NOMO-1 treated with dmso at 0.1 percent for 144 hours (cell line): ENCODE measurements around the gene CAP1.
"Not testable (repeated sequence)": the region's sequence is repeated elsewhere in the genome, so short reads cannot be mapped to it uniquely, and the experiment has no call there.

Source experiments
- DNase-seq: peaks from one replicate; lab custom pipeline; 2025; ENCODE audit not compliant: unreplicated experiment; lab: John Stamatoyannopoulos, UW

CAP1 gene, protein sequence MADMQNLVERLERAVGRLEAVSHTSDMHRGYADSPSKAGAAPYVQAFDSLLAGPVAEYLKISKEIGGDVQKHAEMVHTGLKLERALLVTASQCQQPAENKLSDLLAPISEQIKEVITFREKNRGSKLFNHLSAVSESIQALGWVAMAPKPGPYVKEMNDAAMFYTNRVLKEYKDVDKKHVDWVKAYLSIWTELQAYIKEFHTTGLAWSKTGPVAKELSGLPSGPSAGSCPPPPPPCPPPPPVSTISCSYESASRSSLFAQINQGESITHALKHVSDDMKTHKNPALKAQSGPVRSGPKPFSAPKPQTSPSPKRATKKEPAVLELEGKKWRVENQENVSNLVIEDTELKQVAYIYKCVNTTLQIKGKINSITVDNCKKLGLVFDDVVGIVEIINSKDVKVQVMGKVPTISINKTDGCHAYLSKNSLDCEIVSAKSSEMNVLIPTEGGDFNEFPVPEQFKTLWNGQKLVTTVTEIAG

DNA sequence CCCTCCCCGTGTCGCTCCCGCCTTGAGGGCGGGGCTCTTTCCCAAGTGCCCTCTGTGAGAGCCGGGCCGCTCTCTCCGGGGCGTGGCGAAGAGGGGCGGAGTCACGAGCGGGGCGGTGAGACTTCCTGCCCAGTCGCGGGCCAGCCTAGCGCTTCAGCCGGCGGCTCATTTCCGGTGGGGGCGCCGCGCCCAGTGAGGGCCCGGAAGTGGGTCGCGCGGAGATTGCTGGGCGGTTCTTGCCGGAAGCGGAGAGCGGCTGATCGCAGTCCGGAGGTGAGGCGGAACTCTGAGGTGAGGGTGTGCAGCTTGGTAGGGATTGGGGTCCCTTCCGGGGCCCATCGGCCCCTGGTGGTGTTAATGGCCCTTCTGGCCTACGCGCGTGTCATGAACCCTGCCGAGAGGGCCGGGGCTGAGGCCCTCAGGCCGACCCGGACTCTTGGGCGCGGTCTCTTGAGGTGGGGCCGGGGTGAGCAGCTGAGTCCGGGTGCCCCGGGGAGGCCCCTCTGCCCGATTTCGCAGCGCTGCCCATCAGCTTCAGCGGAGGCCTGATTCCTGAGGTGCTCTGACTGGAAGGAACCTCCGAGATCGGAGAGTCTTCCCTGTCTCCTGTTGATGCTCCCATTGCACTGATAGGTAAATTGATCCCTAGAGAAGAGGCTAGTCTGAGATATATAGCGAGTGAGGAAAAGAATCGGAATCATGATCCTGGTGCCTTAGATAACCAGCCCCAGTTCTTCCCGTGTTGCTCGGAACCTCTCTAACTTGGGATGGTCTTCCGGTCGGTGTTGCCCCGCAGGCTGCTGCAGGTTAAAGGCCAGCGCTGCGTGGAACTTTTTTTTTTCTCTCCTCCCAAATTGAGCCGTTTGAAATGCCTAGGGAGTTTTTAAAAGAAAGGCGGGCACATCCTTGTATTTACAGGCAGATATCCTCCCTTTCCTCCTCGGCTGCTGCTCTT is at the start of gene CAP1:
TSS of gene CAP1 (plus strand) at position 219 of the 955 bp plus-strand sequence. CDS start 18,618 bp downstream, outside the sequence.
- DNase-seq, result peak; percentile 97

DNA sequence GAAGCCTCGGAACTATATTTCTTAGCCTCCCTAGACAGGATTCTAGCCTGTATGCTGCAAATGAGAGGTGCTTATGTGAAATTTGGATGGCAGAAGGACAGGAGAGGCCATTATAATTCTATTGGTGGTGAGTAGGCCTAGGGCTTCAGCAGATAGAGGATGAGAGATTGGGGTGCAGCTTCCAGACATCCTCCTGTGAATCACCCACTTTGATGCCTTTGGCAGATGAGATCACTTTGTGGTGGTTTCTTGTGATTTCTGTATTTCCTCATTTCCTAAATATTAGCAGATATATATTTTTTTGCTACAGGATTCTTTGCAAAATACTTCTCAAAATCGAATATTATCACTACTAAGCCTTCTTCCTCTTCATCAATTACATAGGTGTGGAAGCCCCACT is 48.3 kb upstream of the CAP1 start:
- DNase-seq, result peak; percentile 17

DNA sequence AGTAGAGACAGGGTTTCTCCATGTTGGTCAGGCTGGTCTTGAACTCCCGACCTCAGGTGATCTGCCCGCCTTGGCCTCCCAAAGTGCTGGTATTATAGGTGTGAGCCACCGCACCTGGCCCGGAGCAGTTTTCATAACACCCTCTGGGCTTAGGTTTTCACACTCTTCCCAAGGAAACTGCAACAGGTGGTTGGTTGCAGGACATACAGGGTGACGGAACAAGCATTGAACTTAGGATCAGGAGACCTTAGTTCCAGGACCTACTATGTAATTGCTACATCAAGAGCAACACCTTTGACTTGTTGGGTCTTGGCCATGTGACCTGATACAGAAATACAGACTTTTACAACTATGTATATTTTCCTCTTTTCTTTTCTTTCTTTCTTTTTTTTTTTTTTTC is 47.6 kb upstream of the CAP1 start:
- no peak for DNase-seq

DNA sequence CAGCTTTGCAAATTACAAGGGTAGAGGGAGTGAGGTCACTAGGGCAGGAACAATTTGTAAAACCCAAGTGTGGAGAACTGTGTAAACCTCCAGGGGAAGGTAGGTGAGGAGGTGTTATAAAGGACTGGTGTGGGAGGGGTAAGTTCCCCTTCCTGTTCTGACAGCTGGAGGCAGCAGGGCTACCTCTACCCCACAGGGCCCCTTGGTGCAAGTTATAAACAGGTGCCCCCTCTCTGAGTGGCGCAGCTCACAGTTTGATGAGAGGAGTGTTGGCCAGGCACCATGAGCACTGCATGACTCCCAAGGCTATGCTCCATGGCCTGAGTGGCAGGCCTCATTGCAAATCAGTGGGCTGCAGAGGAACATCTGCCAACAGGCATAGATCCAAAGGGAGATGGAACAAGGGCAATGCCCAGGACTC is 44.5 kb upstream of the CAP1 start:
- DNase-seq, result peak; percentile 22

DNA sequence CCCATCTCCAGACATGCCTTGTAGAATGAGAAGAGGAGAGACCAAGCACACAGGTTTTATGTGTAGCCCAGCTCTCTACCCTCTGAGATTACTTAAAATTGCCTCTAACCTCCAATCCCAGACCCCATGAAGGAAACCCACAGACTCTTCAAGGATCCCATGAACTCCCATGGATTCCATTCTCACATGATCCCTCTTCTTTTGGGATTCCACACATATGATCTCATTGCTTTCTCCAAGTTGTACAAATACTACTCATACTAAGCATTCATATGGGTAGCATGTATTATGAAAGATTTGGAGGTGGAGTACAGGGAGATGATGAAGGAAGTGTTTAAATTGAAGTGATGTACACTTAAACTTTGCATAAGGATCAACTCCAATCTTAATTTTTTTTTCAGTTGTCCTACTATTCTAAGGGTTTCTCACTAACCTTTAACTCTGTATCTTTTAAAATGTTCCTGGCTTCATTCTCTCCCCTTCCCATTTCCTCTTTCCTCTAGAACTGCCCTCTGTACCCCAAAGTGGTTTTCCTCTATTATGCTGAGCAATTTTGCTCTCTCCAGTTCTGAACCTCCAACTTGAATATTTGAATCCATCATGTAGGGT is 44.0 kb upstream of the CAP1 start:
- no peak for DNase-seq

DNA sequence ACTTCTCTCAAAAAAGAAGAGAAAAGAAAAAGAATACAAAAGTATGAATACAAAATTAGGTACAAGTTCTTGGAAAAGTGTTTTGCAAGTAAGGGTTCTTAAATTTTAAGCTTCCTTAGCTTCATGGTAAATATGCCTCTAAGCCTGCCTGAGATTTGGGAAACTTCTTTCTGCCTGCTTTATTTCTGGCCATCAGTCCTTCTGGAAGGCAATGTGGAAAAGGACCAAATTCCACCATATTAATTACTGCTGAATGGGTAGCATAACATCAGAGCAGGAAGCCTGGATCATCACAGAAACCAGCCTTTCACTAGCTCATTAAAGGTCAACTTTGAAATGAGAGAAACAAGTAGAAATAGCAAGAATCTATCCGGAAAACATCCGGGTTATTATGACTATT is 39.1 kb upstream of the CAP1 start:
- no peak for DNase-seq

DNA sequence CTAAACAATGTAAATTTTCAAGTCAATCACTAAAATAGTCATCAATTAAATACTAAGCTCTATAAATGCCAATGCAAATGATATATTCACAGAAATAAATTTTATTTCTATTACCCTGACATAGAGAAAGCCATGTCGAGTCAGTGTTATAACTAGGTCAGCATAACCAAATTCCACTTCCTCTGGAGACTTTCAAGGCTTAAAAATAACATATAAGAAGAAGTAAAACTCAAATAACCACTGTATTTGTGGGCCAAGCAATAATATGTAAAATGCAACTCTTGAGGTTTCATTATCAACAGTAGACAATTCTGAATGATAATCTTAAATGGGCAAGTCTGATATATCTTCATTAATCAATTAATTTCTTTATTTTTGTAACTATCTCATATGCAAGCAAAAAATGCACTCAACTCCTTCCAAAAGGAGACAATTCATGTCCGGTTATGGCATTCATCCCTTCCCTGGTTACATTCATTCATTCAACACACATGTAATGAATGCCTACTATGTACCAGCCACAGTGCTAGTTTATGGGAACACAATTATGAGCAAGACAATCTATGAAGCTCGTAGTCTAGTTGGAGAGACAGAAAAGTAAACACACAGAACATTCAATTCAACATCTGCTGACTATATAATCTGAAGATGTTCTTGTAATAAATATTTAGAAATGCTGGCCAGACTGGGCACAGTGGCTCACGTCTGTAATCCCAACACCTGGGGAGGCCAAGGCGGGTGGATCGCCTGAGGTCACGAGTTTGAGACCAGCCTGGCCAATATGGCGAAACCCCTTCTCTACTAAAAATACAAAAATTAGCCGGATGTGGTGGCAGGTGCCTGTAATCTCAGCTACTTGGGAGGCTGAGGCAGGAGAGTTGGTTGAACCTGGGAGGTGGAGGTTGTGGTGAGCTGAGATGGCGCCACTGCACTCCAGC is 37.1 kb upstream of the CAP1 start:
- no peak for DNase-seq

DNA sequence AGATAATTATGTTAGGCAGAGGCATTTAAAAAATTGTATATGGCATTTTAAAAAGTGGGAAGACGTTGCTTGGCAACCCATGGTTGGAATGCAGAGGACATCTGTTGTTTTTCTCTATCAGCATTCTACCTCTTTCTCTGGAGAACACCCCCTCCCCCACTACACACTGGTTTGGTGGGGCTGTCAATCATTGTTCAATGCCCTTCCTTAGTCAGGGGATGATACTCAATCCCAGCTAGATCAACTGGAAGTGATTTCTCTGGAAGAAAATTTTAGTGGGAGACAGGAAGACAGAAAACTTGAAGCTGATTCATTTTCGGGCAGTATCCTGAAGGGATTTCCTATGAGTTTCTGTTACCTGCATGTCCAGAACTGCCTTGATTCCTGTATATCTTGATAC is 35.7 kb upstream of the CAP1 start:
- no peak for DNase-seq

DNA sequence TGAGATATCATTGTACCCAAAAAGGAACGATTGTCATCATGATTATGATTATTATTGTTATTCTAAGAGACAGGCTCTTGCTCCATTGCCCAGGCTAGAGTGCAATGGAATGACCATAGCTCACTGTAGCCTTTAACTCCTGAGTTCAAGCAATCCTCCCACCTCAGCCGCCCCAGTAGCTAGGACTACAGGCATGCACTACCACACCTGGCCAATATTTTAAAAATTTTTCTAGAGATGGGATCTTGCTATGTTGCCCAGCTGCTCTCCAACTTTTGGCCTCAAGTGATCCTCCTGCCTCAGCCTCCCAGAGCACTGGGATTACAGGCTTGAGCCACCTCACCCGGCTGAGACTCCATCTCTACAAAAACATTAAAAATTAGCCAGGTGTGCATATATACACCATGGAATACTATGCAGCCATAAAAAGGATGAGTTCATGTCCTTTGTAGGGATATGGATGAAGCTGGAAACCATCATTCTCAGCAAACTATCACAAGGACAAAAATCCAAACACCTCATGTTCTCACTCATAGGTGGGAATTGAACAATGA is 33.0 kb upstream of the CAP1 start:
- not testable (repeated sequence) for DNase-seq

DNA sequence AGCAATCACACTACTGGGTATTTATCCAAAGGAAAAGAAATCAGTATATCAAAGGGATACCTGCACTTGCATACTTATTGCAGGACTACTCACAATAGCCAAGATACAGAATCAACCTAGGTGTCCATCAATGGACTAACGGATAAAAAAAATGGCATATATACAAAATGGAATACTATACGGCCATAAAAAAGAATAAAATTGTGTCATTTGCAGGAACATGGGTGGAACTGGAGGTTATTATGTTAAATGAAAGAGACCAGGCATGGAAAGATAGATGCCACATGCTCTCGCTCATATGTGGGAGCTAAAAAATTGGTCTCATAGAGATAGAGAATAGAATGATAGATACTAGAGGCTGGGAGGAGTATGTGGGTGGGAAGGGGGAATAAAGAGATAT is 29.3 kb upstream of the CAP1 start:
- no peak for DNase-seq

DNA sequence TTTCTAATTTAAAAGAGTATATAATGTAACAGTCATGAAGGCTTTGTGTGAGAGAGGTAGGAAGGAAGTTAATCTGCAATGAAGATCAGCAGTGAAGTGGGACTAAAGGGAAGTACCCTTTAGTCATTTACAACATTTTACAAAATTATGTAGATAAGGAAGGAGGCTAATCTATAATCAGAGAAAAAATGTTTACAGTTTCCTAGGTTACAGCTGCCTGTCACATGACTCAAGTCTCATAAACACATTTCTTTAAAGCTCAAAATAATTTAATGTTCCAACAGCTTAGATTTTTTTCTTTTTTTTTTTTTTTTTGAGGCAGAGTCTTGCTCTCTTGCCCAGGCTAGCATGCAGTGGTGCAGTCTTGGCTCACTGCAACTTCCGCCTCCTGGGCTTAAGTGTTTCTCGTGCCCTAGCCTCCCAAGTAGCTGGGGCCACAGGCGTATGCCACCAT is 26.2 kb upstream of the CAP1 start:
- peak; percentile 39 for DNase-seq

DNA sequence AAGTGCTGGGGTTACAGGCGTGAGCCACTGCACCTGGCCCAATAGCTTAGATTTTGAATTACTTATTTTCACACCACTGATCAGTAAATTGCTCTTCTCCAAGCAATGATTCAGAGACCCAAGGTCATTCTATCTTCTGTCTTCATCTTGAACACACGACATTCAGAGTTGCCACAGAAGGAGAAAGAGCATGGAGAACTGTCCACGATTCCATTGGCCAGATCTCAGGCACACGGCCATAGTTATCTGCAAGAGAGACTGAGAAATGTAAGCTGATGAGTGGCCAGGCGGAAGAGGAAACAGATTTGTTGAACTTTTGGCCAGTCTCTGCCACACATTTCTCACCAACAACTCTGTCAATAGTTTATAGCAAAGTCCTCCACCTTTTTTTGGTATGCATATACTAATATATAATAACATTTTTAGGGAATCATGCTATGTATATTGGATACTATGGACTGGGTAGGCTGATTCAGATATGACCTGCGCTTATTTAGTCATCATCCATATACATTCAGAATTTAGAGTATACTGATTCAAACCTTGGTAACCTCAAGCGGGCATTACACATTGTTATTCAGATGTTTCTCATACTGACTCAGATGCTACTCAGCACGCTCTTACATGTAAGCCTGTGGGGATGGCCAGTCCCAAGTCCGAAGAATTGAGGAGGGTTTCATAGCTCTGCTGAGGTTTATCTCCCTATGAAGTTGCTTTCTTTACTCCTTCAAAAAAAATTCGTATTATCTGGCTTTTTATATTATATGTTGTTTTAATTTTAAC is 25.5 kb upstream of the CAP1 start:
- no peak for DNase-seq

DNA sequence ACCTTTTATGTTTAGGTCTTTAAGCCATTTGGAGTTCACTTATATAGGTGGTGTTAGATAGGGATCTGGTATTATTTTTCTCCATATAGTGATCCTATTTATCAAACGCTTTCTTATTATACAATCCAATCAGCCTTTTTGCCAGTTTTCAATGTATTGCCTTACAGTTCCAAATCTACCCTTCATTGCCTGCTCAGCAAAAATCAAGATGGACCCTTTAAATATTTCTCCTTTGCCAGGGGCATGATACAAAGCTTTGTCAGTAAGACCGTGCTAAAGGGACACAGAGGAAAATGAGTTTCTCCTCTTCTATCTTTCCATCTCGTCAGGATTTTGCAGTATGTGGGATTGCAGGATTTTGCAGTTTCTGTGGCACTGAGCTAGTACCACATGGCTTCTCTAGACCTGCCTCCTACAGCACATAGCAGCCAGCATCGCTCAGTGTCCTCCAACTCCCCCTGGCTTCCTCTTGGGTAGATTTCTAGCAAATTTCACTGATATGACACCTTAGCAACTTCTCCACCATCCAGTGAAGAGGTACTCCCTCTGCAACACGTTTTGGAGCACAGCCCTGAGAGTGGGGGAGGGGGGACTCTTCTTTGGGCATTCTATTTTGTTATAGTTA is 22.5 kb upstream of the CAP1 start:
- DNase-seq, result no peak

DNA sequence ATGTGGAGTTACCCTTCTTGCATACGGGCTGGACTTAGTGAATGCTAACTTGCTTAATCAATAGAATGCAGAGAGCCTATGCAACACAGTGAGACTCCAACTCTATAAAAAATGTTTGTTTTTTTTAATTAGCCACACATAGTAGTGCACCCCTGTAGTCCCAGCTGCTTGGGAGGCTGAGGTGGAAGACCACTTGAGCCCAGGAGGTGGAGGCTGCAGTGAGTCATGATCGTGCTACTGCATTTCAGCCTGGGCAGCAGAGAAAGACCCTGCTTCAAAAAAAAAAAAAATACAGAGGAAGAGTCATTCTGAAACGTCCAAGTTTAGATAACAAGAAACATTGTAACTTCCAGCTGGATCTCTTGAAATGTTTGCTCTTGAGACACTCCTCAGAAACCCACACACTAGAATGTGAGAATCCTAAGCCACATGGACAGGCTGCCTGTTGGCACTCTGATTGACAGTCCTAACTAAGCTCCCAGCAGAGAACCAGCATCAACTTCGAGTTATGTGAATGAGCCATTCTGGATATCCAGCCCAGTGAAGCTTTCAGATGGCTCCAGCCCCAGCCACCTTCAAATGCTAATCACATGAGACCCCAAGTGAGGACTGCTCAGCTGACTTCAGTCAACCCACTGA is 20.0 kb upstream of the CAP1 start:
- DNase-seq, result no peak

DNA sequence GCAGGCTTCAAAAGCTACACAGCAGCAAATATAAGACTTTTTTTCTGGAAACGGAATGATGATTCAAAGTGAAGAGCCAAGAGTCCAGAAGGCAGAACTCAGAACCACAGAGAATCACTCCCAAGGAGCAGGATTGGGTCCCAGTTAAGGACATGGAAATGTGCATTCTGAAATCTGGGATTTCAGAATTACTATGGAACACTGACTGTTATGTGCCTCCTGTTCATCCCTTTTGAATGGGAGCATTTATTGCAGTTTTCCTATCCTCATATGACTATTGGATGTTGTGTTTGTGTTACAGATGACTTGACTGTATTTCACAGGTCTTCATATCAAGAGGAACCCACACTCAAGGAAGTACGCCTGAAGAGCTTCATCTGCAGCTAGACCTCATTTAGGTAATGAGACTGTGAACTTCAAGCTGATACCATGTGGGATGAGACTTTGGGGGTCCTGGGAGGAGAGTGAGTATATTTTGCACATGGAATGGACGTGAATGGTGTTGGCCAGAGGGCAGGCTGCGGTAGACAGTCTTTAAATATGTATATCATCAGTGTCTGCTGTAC is 17.1 kb upstream of the CAP1 start:
- DNase-seq, result no peak

DNA sequence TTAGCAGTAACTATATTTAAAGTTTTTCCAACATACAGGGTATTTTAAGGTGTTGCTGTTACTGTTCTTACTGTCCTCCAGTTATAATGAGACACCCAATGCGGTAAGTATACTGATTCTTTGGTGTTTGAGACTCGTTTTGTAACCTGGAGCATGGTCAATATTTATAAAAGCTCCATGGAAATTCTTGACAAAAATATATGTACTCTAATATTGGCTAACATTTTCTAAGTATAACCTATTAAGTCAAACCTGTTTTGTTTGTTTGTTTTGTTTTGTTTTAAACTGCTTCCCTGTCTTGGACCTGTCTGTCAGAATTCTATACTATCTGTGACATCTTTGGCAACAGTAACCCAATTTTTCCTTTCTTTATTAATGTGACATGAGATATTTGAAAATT is 15.9 kb upstream of the CAP1 start:
- DNase-seq, result no peak

DNA sequence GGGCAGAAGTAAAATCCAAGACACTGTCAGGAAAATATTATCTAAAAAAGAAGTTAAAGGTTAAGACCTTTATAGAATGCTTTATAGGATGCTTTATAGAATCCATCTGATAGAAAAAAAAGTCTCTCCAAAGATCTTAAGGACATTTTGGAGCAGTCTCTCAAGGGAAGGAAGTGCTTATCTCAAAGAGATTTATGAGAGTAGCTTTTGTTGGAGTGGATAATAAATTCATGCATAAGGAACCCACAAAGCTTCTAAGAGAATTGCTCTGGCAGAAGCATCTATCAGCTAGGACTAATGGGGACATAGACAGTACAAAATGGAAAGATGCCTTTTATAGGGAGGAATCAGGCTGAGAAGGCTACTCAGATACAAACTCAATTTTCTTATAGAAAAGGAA is 12.9 kb upstream of the CAP1 start:
- no peak for DNase-seq

DNA sequence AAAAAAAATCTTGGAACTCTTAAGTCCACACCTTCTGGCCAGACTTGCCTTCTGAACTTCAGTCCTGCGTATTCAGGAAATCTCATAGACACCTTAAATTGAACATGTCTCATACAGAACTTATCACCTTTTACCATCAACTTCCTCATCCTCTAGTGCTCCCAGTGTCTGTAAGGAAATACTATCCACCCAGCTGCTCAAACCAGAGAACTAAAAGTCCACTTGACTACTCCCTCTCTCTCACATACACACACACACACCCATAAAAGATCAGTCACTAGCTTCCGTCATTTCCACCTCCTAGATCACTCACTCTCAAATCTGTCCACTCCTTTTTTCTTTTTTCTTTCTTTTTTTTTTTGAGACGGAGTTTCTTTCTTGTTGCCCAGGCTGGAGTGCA is 10.9 kb upstream of the CAP1 start:
- no peak for DNase-seq
